Measurements from ENCODE around the gene SPATA3. TPM values are rescaled to one million over a fixed set of nuclear protein-coding genes. Genes with fewer than 3 reads are reported as not detected.

The SPATA3 gene
- total RNA-seq, 1 donor from 2014 or later = not detected

DNA sequence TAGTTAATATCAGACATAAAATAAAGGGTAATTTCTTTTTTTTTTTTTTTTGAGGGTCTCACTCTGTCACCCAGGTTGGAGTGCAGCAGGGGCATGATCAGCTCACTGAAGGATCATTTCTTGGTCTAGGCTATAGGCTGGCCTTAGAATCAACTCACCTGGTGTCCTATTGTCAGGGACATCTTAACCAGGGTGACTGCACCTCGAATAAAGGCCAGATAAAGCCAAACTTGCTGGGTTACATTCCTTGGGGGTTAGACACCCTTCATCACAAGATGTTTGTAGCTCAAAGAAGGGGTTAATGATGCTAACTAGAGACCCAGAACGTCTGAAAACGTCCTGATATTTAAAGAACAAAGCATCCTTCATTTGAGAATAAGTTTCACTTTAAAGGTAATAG lies 17.9 kb downstream of the SPATA3 start:
- TF ChIP-seq, protein P1, sequence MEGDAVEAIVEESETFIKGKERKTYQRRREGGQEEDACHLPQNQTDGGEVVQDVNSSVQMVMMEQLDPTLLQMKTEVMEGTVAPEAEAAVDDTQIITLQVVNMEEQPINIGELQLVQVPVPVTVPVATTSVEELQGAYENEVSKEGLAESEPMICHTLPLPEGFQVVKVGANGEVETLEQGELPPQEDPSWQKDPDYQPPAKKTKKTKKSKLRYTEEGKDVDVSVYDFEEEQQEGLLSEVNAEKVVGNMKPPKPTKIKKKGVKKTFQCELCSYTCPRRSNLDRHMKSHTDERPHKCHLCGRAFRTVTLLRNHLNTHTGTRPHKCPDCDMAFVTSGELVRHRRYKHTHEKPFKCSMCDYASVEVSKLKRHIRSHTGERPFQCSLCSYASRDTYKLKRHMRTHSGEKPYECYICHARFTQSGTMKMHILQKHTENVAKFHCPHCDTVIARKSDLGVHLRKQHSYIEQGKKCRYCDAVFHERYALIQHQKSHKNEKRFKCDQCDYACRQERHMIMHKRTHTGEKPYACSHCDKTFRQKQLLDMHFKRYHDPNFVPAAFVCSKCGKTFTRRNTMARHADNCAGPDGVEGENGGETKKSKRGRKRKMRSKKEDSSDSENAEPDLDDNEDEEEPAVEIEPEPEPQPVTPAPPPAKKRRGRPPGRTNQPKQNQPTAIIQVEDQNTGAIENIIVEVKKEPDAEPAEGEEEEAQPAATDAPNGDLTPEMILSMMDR (IDR thresholded peaks at IDR 0.05; ENCODE audit: unreplicated experiment) = no peak
- H3K27ac Mint-ChIP-seq = no peak overlapping the region
- H3K36me3 Mint-ChIP-seq = no peaks in the 10 kb centered on the region

DNA sequence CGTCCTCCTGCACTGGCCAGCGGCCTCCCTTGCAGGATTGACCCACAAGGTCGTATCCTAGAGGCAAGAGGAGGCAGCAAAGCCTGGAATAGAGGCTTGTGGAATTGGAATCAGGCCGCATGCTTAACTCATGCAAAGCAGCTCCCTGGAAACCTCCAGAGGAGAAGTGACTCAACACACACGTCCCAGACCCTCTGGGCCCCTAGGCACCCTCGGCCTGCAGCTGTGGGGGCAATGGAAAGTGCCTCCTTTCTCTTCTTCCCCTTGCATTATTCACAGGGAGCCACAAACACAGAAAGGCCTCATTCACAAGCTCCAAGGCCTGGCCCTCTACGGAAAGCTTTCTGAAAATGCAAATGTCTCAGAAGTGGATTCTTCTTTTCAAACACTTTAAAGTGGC lies 19.6 kb downstream of the SPATA3 start:
- Mint-ChIP-seq H3K4me3 (no peak overlapping the region), H3K4me1 (peaks cover under 1% of the 10 kb centered on the region), H3K27me3 (ENCODE audit: low read depth) (peaks cover 5% of the 10 kb centered on the region), H3K27ac (no peak overlapping the region), H3K36me3 (no peaks in the 10 kb centered on the region), H3K9me3 (no peaks in the 10 kb centered on the region)
- TF ChIP-seq, protein P1 (IDR thresholded peaks at IDR 0.05; ENCODE audit: unreplicated experiment) = no peak
- no peak for DNase-seq (ENCODE audit: low spot score in 2 of 2, unreplicated experiment in 2 of 2)

More for the DNA sequence above, 17.9 kb downstream of the SPATA3 start:
- H3K27me3 Mint-ChIP-seq (ENCODE audit: low read depth) = peaks cover 5% of the 10 kb centered on the region
- H3K9me3 Mint-ChIP-seq = no peaks in the 10 kb centered on the region
- H3K4me3 Mint-ChIP-seq = no peak overlapping the region
- no peak for DNase-seq (ENCODE audit: low spot score in 2 of 2, unreplicated experiment in 2 of 2)
- peaks cover 6% of the 10 kb centered on the region for H3K4me1 Mint-ChIP-seq

GRCh38 chr2:231015926-231016325 lies 20.0 kb downstream of the SPATA3 start:
- DNase-seq (ENCODE audit: low spot score in 2 of 2, unreplicated experiment in 2 of 2) = no peak
- H3K27ac Mint-ChIP-seq = no peak overlapping the region
- H3K4me1 Mint-ChIP-seq = no peaks in the 10 kb centered on the region
- no peak overlapping the region for H3K4me3 Mint-ChIP-seq
- H3K9me3 Mint-ChIP-seq = no peaks in the 10 kb centered on the region
- peaks cover 7% of the 10 kb centered on the region for H3K27me3 Mint-ChIP-seq (ENCODE audit: low read depth)
- no peaks in the 10 kb centered on the region for H3K36me3 Mint-ChIP-seq
- TF ChIP-seq, protein P1 (IDR thresholded peaks at IDR 0.05; ENCODE audit: unreplicated experiment) = no peak

DNA sequence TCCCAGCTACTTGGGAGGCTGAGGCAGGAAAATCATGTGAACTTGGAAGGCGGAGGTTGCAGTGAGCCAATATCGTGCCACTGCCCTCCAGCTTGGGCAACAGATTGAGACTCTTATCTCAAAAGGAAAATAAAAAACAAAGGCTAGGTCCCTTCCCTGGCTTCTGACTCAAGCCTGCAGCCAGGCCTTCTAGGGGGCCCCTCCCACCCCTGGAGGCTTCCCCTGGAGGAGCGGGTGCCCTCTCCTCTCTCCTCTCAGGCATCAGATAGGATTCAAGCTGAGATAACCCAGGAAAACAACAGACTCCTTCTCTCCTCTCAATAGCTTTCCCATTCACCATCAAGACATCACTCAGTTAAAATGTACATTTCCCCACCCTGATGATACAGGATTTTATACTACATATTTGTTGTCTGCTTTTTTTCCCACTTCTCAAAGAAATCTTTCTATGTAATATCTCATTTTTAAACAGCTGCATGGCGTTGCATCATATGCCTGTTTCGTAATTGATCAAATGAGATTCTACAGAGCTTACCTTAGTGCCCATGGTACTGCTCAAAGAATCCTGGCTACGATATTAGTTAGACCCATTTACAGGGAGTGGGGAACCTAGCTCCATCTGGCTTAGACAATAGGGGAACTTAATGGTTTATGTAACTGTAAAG lies 20.8 kb downstream of the SPATA3 start:
- Mint-ChIP-seq H3K27me3 (ENCODE audit: low read depth) (peaks cover 7% of the 10 kb centered on the region), H3K4me1 (no peaks in the 10 kb centered on the region), H3K27ac (no peak overlapping the region), H3K9me3 (no peaks in the 10 kb centered on the region), H3K4me3 (no peak overlapping the region), H3K36me3 (no peaks in the 10 kb centered on the region)
- no peak for DNase-seq (ENCODE audit: low spot score in 2 of 2, unreplicated experiment in 2 of 2)
- TF ChIP-seq, protein P1 (IDR thresholded peaks at IDR 0.05; ENCODE audit: unreplicated experiment) = no peak

DNA sequence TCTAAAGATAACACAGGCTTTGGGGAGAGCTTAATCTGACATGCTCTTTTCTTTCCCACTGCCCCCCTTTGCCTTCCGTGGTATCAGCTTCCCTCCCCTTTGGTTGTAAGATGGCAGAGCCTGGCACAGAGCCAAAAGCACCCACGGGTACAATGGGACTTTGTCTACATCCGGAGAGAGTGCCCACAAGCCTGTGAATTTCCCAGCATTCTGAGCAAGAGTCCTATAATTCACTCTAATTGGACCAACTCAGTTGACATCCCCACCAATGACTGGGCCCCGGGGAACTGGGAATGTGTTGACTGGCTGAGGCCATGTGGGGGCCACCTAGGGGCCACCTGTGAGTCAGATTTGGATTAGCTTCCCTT lies 21.3 kb downstream of the SPATA3 start:
- Mint-ChIP-seq H3K4me1 (no peaks in the 10 kb centered on the region), H3K4me3 (no peak overlapping the region), H3K9me3 (no peaks in the 10 kb centered on the region), H3K36me3 (no peaks in the 10 kb centered on the region), H3K27me3 (ENCODE audit: low read depth) (peaks cover 7% of the 10 kb centered on the region), H3K27ac (no peak overlapping the region)
- DNase-seq (ENCODE audit: low spot score in 2 of 2, unreplicated experiment in 2 of 2) = no peak
- TF ChIP-seq, protein P1 (IDR thresholded peaks at IDR 0.05; ENCODE audit: unreplicated experiment) = no peak

Measured in mesothelial cell of epicardium (in vitro differentiated cells).